IPS-NIHi11 (cell line): ENCODE data around the gene MSI2.

ENCODE experiments used
- DNase-seq: peaks from one replicate; pipeline ENCODE4 v3.0.0; 2012; ENCODE audit warnings: mixed read lengths, low spot score

MSI2 gene

GRCh38 chr17:57578608-57579225 lies 322.4 kb downstream of the MSI2 start:
- no peak for DNase-seq

GRCh38 chr17:57579245-57579644 lies 322.9 kb downstream of the MSI2 start:
- no peak for DNase-seq

DNA sequence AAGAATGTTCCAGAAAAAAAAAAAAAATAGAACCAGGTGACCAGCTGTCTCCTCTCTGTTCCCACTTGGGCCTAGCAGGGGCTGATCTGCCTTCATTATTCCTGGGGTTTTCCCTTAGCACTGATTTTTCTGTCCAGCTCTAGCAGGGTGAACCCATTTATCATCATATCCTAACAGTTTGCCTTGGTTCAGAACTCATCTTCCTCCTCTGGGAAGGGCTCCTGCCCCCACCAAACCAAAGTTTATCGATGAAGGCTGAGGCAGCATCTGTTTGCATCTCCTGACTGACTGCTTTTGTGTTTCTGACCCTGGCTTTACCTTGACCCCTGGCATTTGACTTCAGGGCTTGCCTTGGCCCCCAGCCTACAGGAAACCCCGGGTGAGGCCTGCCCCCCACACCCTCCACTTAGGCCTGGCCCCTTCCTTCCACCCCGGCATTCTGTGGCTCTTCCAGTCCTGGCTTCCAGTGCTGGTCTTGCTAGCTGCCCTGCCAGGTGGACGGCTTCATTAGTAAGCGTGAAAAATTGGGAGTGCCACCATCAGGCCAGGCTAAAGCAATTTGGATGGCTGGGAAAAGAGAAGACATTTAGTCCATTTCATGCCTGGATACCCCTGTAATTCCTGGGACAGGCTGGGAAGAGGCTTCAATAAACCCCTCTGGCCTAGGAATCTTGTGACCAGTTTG lies 323.9 kb downstream of the MSI2 start:
- no peak for DNase-seq

- no peak for DNase-seq
These were observed 326.8 kb downstream of the MSI2 start for GRCh38 chr17:57582881-57583756.

GRCh38 chr17:57584050-57584551 lies 327.8 kb downstream of the MSI2 start:
- DNase-seq = no peak

DNA sequence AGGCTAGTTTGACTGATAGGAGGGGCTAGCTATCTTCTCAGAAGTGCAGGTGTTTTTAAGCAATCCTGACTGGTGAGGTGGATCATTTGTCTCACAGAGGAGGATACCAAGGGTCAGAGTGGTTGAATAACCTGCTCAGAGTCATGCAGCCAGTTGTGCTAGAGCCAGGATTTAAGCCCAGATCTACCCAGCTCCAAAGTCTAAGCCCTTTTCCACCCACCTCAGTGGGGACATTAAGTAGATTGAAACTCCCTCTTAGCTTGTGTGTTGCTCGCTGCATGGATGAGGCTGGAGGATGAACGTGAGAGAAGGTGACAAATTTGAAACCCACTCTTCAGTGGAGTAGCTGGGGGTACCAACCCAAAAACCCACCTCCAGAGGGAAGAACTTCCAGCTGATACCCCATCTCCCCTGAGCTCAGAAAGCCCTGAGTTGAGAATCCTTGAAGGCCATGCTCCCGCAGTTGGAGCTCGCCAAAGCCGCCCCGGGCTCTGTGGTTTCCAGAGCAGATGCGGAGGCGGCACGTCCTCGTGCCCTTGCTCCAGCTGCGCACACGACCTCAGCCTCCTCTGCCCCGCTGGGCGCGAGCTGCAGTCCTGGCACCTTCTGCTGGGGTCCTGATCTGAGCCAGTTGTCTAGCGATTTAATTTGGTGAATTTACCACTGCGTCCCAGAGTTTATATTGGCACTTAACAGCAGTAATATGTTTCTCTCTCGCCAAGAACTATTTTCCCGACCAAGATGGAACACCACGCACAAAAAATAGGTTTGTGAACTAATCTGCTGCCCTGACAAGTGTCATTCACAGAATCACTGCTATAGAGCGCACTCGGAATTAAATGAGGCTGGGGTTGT lies 329.2 kb downstream of the MSI2 start:
- no peak for DNase-seq

GRCh38 chr17:57586196-57586740 lies 329.9 kb downstream of the MSI2 start:
- no peak for DNase-seq

DNA sequence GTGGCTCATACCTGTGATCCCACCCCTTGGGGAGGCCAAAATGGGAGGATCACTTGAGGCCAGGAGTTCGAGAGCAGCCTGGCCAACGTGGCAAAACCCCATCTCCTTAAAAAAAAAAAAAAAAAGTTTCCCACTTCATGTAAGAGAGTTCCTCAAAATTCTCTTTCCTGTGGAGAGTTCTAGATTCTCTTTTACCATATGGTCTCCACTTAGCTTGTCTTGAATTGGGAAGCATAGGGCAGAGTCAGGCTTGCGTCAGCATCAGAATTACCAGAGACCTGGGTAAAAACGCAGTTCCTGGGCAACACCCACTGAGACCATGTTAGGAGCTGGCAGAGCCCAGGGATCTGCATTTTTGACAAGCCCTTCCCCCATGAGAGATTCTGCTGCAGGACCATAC lies 330.4 kb downstream of the MSI2 start:
- DNase-seq = no peak

DNA sequence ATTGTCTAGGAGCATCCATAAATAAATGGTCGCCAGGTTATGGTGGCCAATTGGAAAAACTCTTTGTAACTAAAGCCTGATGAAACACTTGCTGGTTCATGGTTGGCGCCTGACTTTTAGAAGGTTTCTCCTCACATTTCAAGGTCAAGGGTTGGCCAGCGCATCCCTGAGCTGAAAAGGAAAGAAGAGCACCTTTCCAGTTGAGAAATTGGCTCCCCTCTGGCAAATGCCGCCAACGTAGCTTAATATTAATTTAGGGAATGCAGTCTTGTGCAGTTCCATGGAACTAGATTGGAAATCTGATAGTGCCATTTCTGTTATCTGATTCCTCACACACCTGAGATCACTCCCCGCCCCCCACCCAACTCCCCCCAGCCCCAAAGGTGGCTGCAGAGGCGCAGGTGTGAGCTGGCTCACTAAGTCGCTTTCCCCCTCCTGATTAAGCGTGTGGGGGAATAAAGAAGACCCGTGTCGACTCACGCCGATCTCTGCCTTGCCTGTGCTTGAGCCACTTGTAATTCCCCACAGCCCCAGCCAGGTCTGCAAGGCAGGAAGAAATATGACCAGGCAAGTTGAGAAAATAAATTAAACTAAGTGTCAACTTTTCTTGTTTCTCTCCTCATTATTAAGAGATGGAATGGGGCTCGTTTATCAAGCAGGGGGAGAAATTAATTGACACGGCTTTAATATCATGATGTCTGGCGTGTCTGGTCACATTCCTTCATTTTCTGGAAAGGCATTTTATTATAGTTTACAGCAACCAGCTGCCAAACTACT lies 331.1 kb downstream of the MSI2 start:
- no peak for DNase-seq

DNA sequence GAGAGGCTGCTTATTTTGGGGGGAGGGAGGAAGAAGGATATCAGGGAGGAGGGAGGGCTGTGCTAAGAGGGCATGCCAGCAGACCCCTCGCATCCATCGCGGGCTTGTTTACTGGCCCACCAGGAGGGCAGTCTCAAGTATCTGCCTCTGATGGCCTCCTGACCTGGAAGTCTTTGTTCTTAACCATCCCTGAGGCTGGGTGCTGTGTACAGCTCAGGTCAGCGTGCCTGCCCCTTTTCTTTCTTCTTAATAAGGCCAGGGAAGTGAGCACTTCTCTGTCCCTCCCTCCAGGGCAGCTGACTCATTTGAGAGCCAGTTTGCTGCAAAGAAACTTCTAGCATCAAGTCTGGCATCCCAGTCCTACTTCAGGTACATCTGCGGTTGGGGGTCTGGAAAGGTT lies 331.8 kb downstream of the MSI2 start:
- peak; percentile 48 for DNase-seq

- no peak for DNase-seq
These were observed 333.1 kb downstream of the MSI2 start for GRCh38 chr17:57589151-57590034.

DNA sequence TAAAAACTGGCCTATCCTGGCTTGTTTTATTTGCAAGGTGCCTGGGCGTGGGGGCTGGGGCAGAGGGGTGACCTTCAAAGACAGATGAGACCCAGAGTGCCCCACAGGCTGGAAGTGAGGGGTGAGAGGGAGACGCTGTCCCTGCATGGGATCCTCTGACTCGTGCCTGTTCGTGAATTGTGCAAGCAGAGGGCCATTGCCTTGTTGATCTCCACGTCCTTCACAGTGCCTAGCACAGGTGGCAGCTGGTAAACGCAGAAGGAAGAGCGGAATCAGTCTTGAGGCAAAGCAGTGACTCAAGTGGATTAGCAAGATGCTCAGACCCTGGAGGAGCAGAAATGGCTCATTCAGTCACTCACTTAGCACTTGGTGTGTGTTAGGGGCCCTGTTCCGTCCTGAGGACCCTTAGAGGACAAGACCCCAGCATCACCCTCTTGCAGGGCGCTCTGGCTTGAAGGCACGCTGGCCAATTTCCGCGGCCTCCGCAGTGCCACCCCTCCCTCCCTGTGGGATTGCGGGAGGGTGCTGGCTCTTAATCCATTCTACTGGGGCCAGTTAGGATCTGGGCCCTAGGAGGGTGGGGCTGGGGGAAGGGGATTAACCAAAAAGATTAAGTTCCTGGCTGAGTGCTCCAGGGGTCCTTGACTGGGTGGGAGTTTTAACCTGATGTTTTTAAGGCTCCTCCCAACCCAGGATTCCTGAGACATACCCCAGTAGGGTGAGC lies 337.6 kb downstream of the MSI2 start:
- DNase-seq = no peak

DNA sequence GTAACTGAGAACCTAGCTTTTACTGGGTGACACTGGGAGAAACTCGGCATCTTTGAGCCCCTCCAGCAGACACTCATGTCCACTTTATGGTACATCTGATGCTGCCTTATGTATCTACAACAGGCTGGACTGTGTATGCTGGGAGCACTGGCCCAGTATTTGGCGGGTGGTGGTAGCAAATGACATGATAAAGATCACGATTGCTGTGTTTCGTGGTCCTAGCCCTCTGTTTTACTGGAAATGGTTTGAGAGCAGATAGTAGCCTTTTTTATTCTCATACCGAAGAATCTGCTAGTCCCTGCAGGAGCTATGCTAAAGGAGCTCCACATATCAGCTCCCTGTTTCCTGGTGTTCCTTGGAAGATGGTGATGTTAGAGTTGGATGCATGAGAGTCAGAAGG lies 338.4 kb downstream of the MSI2 start:
- DNase-seq = no peak

- DNase-seq = no peak
These were observed 339.1 kb downstream of the MSI2 start for GRCh38 chr17:57595426-57595825.

- no peak for DNase-seq
These were observed 339.8 kb downstream of the MSI2 start for GRCh38 chr17:57595947-57596695.

DNA sequence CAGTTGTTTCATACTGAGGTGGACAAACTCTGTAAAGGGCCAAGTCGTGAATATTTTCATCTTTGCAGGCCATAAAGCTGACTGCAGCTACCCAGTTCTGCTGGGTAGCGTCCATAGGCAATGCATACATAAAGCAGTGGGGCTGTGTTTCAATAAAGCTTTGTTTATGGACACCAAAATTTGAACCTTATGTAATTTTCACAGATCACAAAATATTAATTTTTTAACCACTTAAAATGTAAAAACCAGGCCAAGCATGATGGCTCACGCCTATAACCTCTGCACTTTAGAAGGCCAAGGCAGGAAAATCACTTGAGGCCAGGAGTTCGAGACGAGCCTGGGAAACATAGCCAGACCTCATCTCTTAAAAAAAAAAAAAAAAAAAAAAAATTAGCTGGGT lies 340.8 kb downstream of the MSI2 start:
- no peak for DNase-seq

GRCh38 chr17:57597531-57598453 lies 341.5 kb downstream of the MSI2 start:
- peak; percentile 82 for DNase-seq
